Chondrocyte (in vitro differentiated cells): ENCODE results near the gene HYDIN. TPM values are rescaled to one million over a fixed set of nuclear protein-coding genes. Genes with fewer than 3 reads are reported as not detected.

Experiments used
- DNase-seq: peaks from one replicate; pipeline ENCODE4 v3.0.0; 2021; ENCODE audit warnings: mixed read lengths, low spot score
- H3K27ac Mint-ChIP-seq: one replicate; pipeline ENCODE4 v1.8.0; 2021; ENCODE audit warnings: mild to moderate bottlenecking, moderate library complexity, mixed read lengths; ENCODE audit not compliant: unreplicated experiment
- H3K27me3 Mint-ChIP-seq: 2 replicates; pipeline ENCODE4 v1.8.0; 2021; ENCODE audit warnings: low read depth, mixed read lengths
- H3K36me3 Mint-ChIP-seq: 2 replicates; pipeline ENCODE4 v1.8.0; 2021; ENCODE audit warnings: low read depth, mixed read lengths
- H3K4me1 Mint-ChIP-seq: 2 replicates; pipeline ENCODE4 v1.8.0; 2021; ENCODE audit warnings: low read depth, mild to moderate bottlenecking, mixed read lengths
- H3K4me3 Mint-ChIP-seq: one replicate; pipeline ENCODE4 v1.8.0; 2021; ENCODE audit warnings: mild to moderate bottlenecking, moderate library complexity, mixed read lengths; ENCODE audit not compliant: unreplicated experiment
- H3K9me3 Mint-ChIP-seq: 2 replicates; pipeline ENCODE4 v1.8.0; 2021; ENCODE audit warnings: low read depth, mixed read lengths
- total RNA-seq: library from RNA; stranded (reverse); gene quantifications from 3 replicates; pipeline ENCODE4 v1.2.1, GENCODE V29; 2021
- TF ChIP-seq, protein P1 (sequence below): fragments of 200-600 bp; sonication (generic); IDR thresholded peaks from 2 replicates; pipeline ENCODE4 v1.5.0; 2021; ENCODE audit warnings: antibody characterized with exemption, mild to moderate bottlenecking, moderate library complexity

Gene HYDIN
- total RNA-seq, 1 donor from 2014 or later = not detected

- Mint-ChIP-seq H3K4me1 (peaks cover 55% of the 10 kb centered on the region), H3K27me3 (no peaks in the 10 kb centered on the region), H3K4me3 (peak overlapping the region; percentile 90), H3K27ac (peak overlapping the region; percentile 90), H3K9me3 (peaks cover 8% of the 10 kb centered on the region), H3K36me3 (peaks cover 1% of the 10 kb centered on the region)
- DNase-seq = no peak
- TF ChIP-seq, protein P1, sequence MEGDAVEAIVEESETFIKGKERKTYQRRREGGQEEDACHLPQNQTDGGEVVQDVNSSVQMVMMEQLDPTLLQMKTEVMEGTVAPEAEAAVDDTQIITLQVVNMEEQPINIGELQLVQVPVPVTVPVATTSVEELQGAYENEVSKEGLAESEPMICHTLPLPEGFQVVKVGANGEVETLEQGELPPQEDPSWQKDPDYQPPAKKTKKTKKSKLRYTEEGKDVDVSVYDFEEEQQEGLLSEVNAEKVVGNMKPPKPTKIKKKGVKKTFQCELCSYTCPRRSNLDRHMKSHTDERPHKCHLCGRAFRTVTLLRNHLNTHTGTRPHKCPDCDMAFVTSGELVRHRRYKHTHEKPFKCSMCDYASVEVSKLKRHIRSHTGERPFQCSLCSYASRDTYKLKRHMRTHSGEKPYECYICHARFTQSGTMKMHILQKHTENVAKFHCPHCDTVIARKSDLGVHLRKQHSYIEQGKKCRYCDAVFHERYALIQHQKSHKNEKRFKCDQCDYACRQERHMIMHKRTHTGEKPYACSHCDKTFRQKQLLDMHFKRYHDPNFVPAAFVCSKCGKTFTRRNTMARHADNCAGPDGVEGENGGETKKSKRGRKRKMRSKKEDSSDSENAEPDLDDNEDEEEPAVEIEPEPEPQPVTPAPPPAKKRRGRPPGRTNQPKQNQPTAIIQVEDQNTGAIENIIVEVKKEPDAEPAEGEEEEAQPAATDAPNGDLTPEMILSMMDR = no peak
Measured at GRCh38 chr16:70801611-70802010, 428.9 kb downstream of the HYDIN start.

DNA sequence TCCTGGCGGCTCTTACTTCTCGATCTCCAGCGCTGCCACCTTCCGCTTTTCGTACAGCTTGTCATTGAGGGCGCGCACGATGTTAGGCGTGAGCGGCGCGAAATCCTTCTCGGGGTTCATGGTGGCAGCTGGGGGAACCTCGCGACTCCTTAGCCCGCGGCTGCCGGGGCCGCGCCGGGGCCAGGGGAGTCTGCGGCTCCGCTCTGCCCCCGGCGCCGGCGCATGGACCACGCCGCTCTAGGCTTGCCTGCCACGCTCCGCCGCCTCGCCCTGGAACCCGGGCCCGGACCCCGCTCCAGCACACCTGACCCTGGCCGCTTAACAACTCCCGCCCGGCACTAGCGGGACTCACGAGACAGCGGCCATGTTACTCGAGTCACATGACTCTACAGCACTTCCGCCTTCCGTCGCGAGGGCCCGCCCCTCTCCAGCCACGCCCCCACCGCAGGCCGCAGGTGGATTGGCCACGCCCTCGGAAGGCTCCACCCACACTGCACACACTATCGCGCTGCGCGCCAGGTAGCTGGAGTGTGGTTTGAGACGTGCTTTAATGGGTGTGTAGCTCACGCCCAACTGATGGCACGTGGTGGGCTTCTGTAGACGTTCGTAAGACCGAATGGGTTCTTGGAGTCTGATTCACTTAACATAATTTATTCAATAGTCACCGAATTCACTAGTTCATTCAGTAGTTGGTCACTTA lies 429.6 kb downstream of the HYDIN start, which contains the start of gene VAC14:
Gene VAC14 (minus strand): TSS at position 378 of the 700 bp plus-strand sequence. CDS start 258 bp downstream, at position 120.
- Mint-ChIP-seq H3K4me3 (peak within 1 kb of the TSS; percentile 90), H3K9me3 (peaks cover 8% of the 10 kb centered on the region), H3K4me1 (peaks cover 48% of the 10 kb centered on the region), H3K27ac (peak within 1 kb of the TSS; percentile 93), H3K36me3 (peaks cover 1% of the 10 kb centered on the region), H3K27me3 (no peaks in the 10 kb centered on the region)
- DNase-seq = peak; percentile 98
- TF ChIP-seq, protein P1 = no peak

GRCh38 chr16:70800311-70800710 lies 430.2 kb downstream of the HYDIN start:
- DNase-seq = no peak
- TF ChIP-seq, protein P1 = no peak

DNA sequence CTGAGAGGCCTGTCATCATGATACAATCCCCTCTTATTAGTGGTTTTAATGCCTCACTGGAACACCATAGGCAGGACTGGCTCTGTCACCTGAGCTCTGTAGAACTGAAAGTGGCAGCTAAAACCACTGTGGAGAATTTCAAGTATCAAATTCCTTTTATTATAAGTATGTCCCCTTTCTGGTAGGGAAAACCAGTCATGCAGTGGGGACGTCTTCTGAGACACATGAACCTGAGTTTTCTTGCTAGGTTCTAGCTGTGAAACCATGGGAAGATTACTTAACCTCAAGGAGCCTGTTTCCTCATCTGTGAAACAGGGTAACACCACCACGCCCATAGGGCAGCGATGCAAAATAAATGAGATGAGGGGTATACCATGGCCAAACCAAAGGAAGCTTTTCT lies 434.2 kb downstream of the HYDIN start:
- TF ChIP-seq, protein P1 = no peak
- H3K27ac Mint-ChIP-seq = no peak overlapping the region
- no peaks in the 10 kb centered on the region for H3K9me3 Mint-ChIP-seq
- peaks cover 1% of the 10 kb centered on the region for H3K36me3 Mint-ChIP-seq
- H3K4me1 Mint-ChIP-seq = peaks cover 20% of the 10 kb centered on the region
- no peak overlapping the region for H3K4me3 Mint-ChIP-seq
- H3K27me3 Mint-ChIP-seq = no peaks in the 10 kb centered on the region
- DNase-seq = no peak

More at GRCh38 chr16:70800311-70800710, 430.2 kb downstream of the HYDIN start:
- H3K4me3 Mint-ChIP-seq = peak overlapping the region; percentile 90
- peaks cover 1% of the 10 kb centered on the region for H3K36me3 Mint-ChIP-seq
- peaks cover 42% of the 10 kb centered on the region for H3K4me1 Mint-ChIP-seq
- H3K27ac Mint-ChIP-seq = peak overlapping the region; percentile 93
- no peaks in the 10 kb centered on the region for H3K27me3 Mint-ChIP-seq
- H3K9me3 Mint-ChIP-seq = peaks cover 8% of the 10 kb centered on the region

- H3K4me3 Mint-ChIP-seq = no peak overlapping the region
- no peaks in the 10 kb centered on the region for H3K27me3 Mint-ChIP-seq
- H3K27ac Mint-ChIP-seq = no peak overlapping the region
- H3K9me3 Mint-ChIP-seq = no peaks in the 10 kb centered on the region
- DNase-seq = no peak
- peaks cover 19% of the 10 kb centered on the region for H3K4me1 Mint-ChIP-seq
- peaks cover 1% of the 10 kb centered on the region for H3K36me3 Mint-ChIP-seq
- TF ChIP-seq, protein P1 = no peak
Measured at GRCh38 chr16:70795296-70795912, 435.1 kb downstream of the HYDIN start.
